Gastroesophageal sphincter (tissue), 3 donors: ENCODE measurements around the gene RIMS1.

Experiments used
- EP300 ChIP-seq: sonication (generic); formaldehyde crosslinking; IDR thresholded peaks from one replicate; pipeline ENCODE4 v1.6.1; 2017; ENCODE audit warnings: antibody characterized with exemption, mild to moderate bottlenecking
- POLR2A ChIP-seq, 2 donors: fragments of 450-650 bp; IDR thresholded peaks; one replicate each; pipeline ENCODE4 v1.6.1; 2017; ENCODE audit warnings: antibody characterized with exemption in 2 of 2, mild to moderate bottlenecking in 2 of 2, moderate library complexity in 1 of 2
- POLR2AphosphoS5 ChIP-seq: sonication (generic); formaldehyde crosslinking; IDR thresholded peaks from one replicate; pipeline ENCODE4 v1.6.1; 2017; ENCODE audit warnings: antibody characterized with exemption
- TF ChIP-seq, protein P1 (sequence below), 4 experiments: fragments of 200-600 bp in 2 of 4; fragments of 450-650 bp in 2 of 4; sonication (generic) in 1 of 4; IDR thresholded peaks; one replicate each; pipeline ENCODE4 v1.5.1; 2017 to 2019; ENCODE audit warnings: antibody characterized with exemption in 4 of 4, mild to moderate bottlenecking in 2 of 4, moderate library complexity in 2 of 4

GRCh38 chr6:72401865-72402264 is 515.5 kb downstream of the RIMS1 start:
- TF ChIP-seq, protein P1, sequence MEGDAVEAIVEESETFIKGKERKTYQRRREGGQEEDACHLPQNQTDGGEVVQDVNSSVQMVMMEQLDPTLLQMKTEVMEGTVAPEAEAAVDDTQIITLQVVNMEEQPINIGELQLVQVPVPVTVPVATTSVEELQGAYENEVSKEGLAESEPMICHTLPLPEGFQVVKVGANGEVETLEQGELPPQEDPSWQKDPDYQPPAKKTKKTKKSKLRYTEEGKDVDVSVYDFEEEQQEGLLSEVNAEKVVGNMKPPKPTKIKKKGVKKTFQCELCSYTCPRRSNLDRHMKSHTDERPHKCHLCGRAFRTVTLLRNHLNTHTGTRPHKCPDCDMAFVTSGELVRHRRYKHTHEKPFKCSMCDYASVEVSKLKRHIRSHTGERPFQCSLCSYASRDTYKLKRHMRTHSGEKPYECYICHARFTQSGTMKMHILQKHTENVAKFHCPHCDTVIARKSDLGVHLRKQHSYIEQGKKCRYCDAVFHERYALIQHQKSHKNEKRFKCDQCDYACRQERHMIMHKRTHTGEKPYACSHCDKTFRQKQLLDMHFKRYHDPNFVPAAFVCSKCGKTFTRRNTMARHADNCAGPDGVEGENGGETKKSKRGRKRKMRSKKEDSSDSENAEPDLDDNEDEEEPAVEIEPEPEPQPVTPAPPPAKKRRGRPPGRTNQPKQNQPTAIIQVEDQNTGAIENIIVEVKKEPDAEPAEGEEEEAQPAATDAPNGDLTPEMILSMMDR (IDR thresholded peaks at IDR 0.05) = no peak
- TF ChIP-seq POLR2AphosphoS5 (no peak), POLR2A (IDR thresholded peaks at IDR 0.05) (no peak), EP300 (no peak)
